Psoas muscle (tissue), 8 donors: ENCODE data around the gene PRKCA. TPM values are rescaled to one million over a fixed set of nuclear protein-coding genes. Genes with fewer than 3 reads are reported as not detected.

Source experiments
- ATAC-seq, 4 donors: fragments of 200-7000 bp; cut with Tn5 transposase; one replicate each; pipeline ENCODE4 v1.9.1; 2020; ENCODE audit warnings: moderate library complexity in 3 of 4, mild to moderate bottlenecking in 2 of 4
- DNase-seq, 2 donors: peaks; one replicate each; pipeline ENCODE4 v3.0.0-alpha.2; 2020
- H3K27ac ChIP-seq: fragments of 200-600 bp; one replicate; pipeline ENCODE4 v1.8.0; 2022
- H3K27me3 ChIP-seq, 3 donors: fragments of 200-600 bp in 1 of 3; one replicate each; pipeline versions ENCODE4 v1.6.1 to v1.8.0; 2013 to 2022; ENCODE audit warnings: low read length in 2 of 3, mild to moderate bottlenecking in 2 of 3, moderate library complexity in 1 of 3; ENCODE audit not compliant: insufficient read depth in 3 of 3
- H3K36me3 ChIP-seq, 2 donors: fragments of 200-600 bp in 1 of 2; one replicate each; pipeline versions ENCODE4 v1.6.1 to v1.8.0; 2013 to 2022; ENCODE audit warnings: low read depth in 1 of 2, mild to moderate bottlenecking in 1 of 2, moderate library complexity in 1 of 2; ENCODE audit not compliant: insufficient read depth in 1 of 2
- H3K4me1 ChIP-seq: fragments of 200-600 bp; one replicate; pipeline ENCODE4 v1.8.0; 2022
- H3K4me3 ChIP-seq: fragments of 200-600 bp; one replicate; pipeline ENCODE4 v1.8.0; 2022; ENCODE audit warnings: mild to moderate bottlenecking
- H3K9me3 ChIP-seq: fragments of 200-600 bp; one replicate; pipeline ENCODE4 v1.8.0; 2022
- WGBS, 3 donors: extraction: QIAGEN DNeasy Blood & Tissue Kit; methylation state at CpG; one replicate each; pipeline versions ENCODE4 v1.1.6 to v1.1.7; 2013; 5-methylcytosine and 5-hydroxymethylcytosine counted together
- intact Hi-C, 2 donors: fragments of 100-400 bp; cut with DNase I; formaldehyde crosslinking; loops; one replicate each; pipeline versions ENCODE4 v1.11.0 to v1.14.2; 2022
- polyA plus RNA-seq, 3 donors: library from polyadenylated mRNA; stranded (reverse); fragments of 200-250 nt; gene quantifications; one replicate each; pipeline ENCODE4 v1.2.3, GENCODE V29; 2013
- total RNA-seq, 4 donors: library from RNA; stranded (reverse); fragmentation: NEBNext Ultra II Directional in 2 of 4; extraction: Animal tissue kit (Norgen Biotek cat#: 25700) in 2 of 4; gene quantifications; one replicate each; pipeline versions ENCODE4 v1.2.1 to v1.2.4, GENCODE V29; 2021 to 2023
- TF ChIP-seq, protein P1 (sequence below): fragments of 200-600 bp; IDR thresholded peaks from one replicate; pipeline ENCODE4 v1.8.0; 2022; ENCODE audit warnings: antibody characterized with exemption
- donor health status: healthy with polysubstance abuse.
- donor health status: DM: no; HTN: no; CAD: no; lungs with moderate emphysema.
- donor health status: Bipolar disorder and iron deficiency.
- donor health status: healthy.
- donor health status: DM: yes; HTN: yes; CAD: no.
- donor health status: DM: no; HTN: no; CAD: no.
- donor health status: DM: no; HTN: no; CAD: no.
- donor health status: DM: yes; HTN: yes; CAD: no.

PRKCA gene
- total and polyA plus RNA-seq, 7 donors: 0.35 to 15.5 (median 8.2) TPM

DNA sequence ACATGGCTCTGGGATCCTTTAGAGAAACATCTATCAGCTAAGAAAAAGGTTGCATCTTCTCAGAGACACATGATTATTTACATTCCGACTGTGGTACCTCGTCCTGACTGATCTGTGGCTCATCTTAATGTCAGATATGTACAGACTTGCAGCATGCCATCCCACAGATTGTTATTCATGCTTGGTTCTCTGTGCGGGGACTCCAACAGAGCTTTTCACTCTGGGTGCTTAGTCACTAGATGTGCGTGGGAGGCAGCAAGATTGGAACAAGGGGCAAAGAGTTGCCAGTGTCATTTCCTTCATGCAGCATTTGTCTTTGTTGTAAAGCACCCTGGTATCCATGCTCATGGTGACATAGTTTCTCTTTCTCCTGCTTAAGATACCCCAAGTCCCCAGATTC lies 353.4 kb downstream of the PRKCA start:
- Histone ChIP-seq H3K36me3 (no peaks in the 10 kb centered on the region), H3K4me1 (no peaks in the 10 kb centered on the region), H3K27ac (no peak overlapping the region), H3K9me3 (no peaks in the 10 kb centered on the region), H3K27me3 (no peaks in the 10 kb centered on the region), H3K4me3 (no peak overlapping the region)
- intact Hi-C loops: no loop called here
- ATAC-seq: no peak
- DNase-seq: no peak
- TF ChIP-seq, protein P1, sequence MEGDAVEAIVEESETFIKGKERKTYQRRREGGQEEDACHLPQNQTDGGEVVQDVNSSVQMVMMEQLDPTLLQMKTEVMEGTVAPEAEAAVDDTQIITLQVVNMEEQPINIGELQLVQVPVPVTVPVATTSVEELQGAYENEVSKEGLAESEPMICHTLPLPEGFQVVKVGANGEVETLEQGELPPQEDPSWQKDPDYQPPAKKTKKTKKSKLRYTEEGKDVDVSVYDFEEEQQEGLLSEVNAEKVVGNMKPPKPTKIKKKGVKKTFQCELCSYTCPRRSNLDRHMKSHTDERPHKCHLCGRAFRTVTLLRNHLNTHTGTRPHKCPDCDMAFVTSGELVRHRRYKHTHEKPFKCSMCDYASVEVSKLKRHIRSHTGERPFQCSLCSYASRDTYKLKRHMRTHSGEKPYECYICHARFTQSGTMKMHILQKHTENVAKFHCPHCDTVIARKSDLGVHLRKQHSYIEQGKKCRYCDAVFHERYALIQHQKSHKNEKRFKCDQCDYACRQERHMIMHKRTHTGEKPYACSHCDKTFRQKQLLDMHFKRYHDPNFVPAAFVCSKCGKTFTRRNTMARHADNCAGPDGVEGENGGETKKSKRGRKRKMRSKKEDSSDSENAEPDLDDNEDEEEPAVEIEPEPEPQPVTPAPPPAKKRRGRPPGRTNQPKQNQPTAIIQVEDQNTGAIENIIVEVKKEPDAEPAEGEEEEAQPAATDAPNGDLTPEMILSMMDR: no peak
- 81 to 92% (median 87%) methylated on average over 4 of the region's 4 CpGs for WGBS, 3 donors

DNA sequence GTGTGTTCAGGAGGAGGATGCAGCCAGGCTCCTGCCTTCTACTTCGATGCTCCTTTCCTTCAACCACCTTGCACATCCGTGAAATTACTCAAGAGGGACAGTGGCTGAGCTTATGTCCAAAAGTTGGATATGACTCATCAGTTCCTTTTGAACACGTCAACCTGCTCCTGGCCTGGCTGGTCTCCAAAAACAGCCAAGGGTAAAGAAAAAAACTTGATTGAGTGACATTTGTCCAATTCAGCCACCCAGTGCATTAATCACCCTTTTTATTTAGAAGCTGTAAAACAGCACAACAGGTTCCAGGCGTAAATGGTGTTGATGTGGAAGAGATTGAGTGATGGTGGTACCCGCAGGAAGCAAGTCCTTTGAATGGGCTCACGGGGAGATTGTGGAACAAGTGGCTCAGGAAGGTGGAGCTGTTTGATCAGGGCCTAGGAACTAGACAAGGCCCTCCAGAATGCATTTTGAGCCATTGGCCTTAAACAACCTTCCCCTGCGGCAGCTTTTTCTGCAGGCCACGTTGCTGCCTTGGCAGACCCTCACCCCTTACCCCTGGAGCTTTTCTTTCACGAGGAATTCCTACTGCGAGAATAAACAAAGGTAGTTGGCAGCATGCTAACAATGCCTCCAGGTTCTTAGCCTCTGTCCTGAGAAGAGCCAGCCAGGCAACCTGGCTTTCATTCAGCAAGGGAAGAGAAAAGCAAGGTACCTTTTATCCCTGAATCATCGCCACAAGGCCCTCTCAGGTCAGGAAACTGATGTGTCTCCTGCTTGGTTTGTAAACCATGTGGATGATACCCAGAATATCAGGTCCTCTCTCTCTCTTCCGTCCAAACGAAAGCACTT lies 359.2 kb downstream of the PRKCA start:
- no peak overlapping the region for H3K4me3 ChIP-seq
- intact Hi-C loops: no loop called here
- no peaks in the 10 kb centered on the region for H3K4me1 ChIP-seq
- no peaks in the 10 kb centered on the region for H3K9me3 ChIP-seq
- 77 to 80% (median 78%) methylated on average over 13 of the region's 13 CpGs for WGBS, 3 donors
- peak in 1 of 2 donors; percentile 56 for DNase-seq
- no peak overlapping the region for H3K27ac ChIP-seq
- no peaks in the 10 kb centered on the region for H3K36me3 ChIP-seq
- no peaks in the 10 kb centered on the region for H3K27me3 ChIP-seq
- peak; percentile 79 to 88 (median 80) for ATAC-seq
- TF ChIP-seq, protein P1: no peak

DNA sequence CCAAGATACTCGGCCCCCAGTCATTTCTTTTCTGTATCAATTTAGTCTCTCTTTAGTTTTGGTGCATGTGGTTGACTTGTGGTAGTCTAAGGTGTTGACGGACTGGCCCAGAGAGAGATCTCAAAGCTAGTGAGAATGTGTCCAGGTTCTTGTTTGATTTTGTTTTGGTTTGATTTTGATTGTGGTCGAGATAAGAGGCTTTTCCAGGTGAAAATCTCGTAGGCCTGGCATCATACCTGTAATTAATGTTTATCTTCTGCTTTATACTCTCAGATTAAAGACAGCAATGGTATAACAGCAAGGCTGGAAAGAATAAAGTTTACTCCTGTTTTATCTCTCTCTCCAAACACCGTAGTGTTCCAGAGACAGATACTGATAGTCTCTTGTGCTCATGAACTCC lies 360.1 kb downstream of the PRKCA start:
- intact Hi-C loops: no loop called here
- H3K9me3 ChIP-seq: no peaks in the 10 kb centered on the region
- no peaks in the 10 kb centered on the region for H3K27me3 ChIP-seq
- DNase-seq: no peak
- no peak overlapping the region for H3K4me3 ChIP-seq
- H3K4me1 ChIP-seq: no peaks in the 10 kb centered on the region
- TF ChIP-seq, protein P1: no peak
- WGBS, 3 donors: 89 to 92% (median 89%) methylated on average over 5 of the region's 5 CpGs
- no peak overlapping the region for H3K27ac ChIP-seq
- no peaks in the 10 kb centered on the region for H3K36me3 ChIP-seq
- ATAC-seq: no peak

DNA sequence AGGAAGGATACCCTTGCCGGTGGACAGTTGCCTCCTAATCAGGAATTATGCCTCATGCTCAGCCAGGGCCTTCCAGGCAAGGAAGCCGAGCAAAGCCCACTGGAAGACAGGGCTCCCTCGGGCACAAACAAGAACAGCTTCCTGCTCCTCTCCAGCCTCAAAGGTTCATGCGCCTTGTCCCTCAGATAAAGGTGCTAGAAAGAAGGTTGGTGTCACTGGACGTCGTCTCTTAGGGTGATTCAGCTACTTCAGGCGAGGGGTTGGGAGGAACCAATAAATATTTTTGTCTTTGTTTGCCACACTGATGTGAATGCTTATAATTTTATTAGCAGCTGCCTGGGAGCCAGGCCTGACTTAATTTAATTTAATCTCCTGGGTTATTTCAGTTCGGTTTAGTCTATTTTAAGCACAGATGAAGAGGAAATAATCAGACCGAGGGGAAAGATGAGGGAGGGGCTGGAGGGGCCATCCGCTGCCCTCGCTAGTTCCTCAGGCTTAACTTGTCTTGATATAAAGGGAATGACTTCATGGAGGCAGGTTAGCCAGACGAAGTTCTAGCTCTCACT lies 360.7 kb downstream of the PRKCA start:
- intact Hi-C loops: no loop called here
- no peaks in the 10 kb centered on the region for H3K9me3 ChIP-seq
- no peaks in the 10 kb centered on the region for H3K27me3 ChIP-seq
- ATAC-seq (no peak), DNase-seq (no peak)
- H3K4me1 ChIP-seq: no peaks in the 10 kb centered on the region
- no peaks in the 10 kb centered on the region for H3K36me3 ChIP-seq
- no peak overlapping the region for H3K4me3 ChIP-seq
- H3K27ac ChIP-seq: no peak overlapping the region
- TF ChIP-seq, protein P1: no peak
- WGBS, 3 donors: 48 to 59% (median 49%) methylated on average over 12 of the region's 12 CpGs
